ENCODE results near the gene BRINP1.

DNA sequence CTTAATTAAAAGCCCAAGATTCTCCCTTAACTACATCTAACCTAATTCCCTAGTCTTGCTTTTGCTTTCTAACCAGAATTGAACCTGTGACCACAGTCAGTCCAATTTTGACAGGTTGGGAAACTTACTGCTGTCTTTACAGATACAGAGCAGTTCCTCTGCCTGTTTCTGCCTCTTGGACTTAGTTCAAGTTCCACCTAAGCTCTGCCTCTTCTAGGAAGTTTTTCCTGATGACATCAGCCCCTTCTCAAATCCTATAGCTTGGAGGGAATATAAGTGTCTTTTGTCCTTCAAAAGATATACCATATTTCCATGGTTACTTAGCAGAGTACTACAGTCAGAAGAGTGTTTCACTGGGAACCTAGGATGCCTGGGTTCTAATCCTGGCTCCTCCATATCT lies 31.7 kb downstream of the BRINP1 start:
- TF ChIP-seq, protein P1, sequence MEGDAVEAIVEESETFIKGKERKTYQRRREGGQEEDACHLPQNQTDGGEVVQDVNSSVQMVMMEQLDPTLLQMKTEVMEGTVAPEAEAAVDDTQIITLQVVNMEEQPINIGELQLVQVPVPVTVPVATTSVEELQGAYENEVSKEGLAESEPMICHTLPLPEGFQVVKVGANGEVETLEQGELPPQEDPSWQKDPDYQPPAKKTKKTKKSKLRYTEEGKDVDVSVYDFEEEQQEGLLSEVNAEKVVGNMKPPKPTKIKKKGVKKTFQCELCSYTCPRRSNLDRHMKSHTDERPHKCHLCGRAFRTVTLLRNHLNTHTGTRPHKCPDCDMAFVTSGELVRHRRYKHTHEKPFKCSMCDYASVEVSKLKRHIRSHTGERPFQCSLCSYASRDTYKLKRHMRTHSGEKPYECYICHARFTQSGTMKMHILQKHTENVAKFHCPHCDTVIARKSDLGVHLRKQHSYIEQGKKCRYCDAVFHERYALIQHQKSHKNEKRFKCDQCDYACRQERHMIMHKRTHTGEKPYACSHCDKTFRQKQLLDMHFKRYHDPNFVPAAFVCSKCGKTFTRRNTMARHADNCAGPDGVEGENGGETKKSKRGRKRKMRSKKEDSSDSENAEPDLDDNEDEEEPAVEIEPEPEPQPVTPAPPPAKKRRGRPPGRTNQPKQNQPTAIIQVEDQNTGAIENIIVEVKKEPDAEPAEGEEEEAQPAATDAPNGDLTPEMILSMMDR (IDR thresholded peaks at IDR 0.05; ENCODE audit: insufficient read depth, low read length, poor library complexity, severe bottlenecking): no peak
- TF ChIP-seq EZH2phosphoT487 (conservative IDR thresholded peaks at IDR 0.05; ENCODE audit: low read length): no peak
